Neural progenitor cell (in vitro differentiated cells): ENCODE measurements around the gene B9D1. TPM values are rescaled to one million over a fixed set of nuclear protein-coding genes. Genes with fewer than 3 reads are reported as not detected.

Experiments used
- DNase-seq: peaks from one replicate; pipeline ENCODE4 v3.0.0-alpha.2; 2016; ENCODE audit warnings: low spot score
- H2AFZ ChIP-seq: fragments of 200-600 bp; sonication (generic); replicated peaks from 2 replicates; pipeline ENCODE4 v1.6.1; 2016; ENCODE audit warnings: antibody characterized with exemption
- H3F3A ChIP-seq: fragments of 200-600 bp; sonication (generic); 2 replicates; pipeline ENCODE4 v1.6.1; 2016; ENCODE audit warnings: antibody characterized with exemption, low read depth
- H3K27ac ChIP-seq: fragments of 200-600 bp; sonication (generic); 2 replicates; pipeline ENCODE4 v1.5.1; 2016; ENCODE audit warnings: mild to moderate bottlenecking
- H3K27me3 ChIP-seq: fragments of 200-600 bp; sonication (generic); 2 replicates; pipeline ENCODE4 v1.6.1; 2016; ENCODE audit warnings: mild to moderate bottlenecking, moderate library complexity
- H3K36me3 ChIP-seq: fragments of 200-600 bp; sonication (generic); 2 replicates; pipeline ENCODE4 v1.5.1; 2016
- H3K4me1 ChIP-seq: fragments of 200-600 bp; sonication (generic); 2 replicates; pipeline ENCODE4 v1.6.1; 2016; ENCODE audit warnings: mixed run types
- H3K4me2 ChIP-seq: fragments of 200-600 bp; sonication (generic); 2 replicates; pipeline ENCODE4 v1.6.1; 2016
- H3K4me3 ChIP-seq: fragments of 200-600 bp; sonication (generic); 2 replicates; pipeline ENCODE4 v1.5.1; 2016
- H3K79me2 ChIP-seq: fragments of 200-600 bp; sonication (generic); 2 replicates; pipeline ENCODE4 v1.6.1; 2016; ENCODE audit warnings: low read depth
- H3K9ac ChIP-seq: fragments of 200-600 bp; sonication (generic); 2 replicates; pipeline ENCODE4 v1.6.1; 2016
- H3K9me3 ChIP-seq: fragments of 200-600 bp; sonication (generic); 2 replicates; pipeline ENCODE4 v1.5.1; 2016; ENCODE audit warnings: low read depth
- H4K20me1 ChIP-seq: fragments of 200-600 bp; sonication (generic); 2 replicates; pipeline ENCODE4 v1.6.1; 2016; ENCODE audit warnings: low read depth
- H3K27ac Mint-ChIP-seq: 3 replicates; pipeline ENCODE4 v1.8.0; 2021; ENCODE audit warnings: mixed read lengths
- H3K27me3 Mint-ChIP-seq: 2 replicates; pipeline ENCODE4 v1.8.0; 2022; ENCODE audit warnings: low read depth, mild to moderate bottlenecking, inconsistent platforms, moderate library complexity, mixed read lengths; ENCODE audit not compliant: insufficient read depth
- H3K36me3 Mint-ChIP-seq: 3 replicates; pipeline ENCODE4 v1.8.0; 2021; ENCODE audit warnings: mixed read lengths
- H3K4me1 Mint-ChIP-seq: 3 replicates; pipeline ENCODE4 v1.8.0; 2021; ENCODE audit warnings: mixed read lengths
- H3K4me3 Mint-ChIP-seq: 3 replicates; pipeline ENCODE4 v1.8.0; 2021; ENCODE audit warnings: mild to moderate bottlenecking, moderate library complexity, mixed read lengths
- H3K9me3 Mint-ChIP-seq: 3 replicates; pipeline ENCODE4 v1.8.0; 2020; ENCODE audit warnings: mixed read lengths
- EZH2 ChIP-seq: fragments of 200-600 bp; sonication (generic); IDR thresholded peaks from 2 replicates; pipeline ENCODE4 v1.6.1; 2017; ENCODE audit warnings: antibody characterized with exemption, mild to moderate bottlenecking, moderate library complexity
- EZH2phosphoT487 ChIP-seq: fragments of 200-600 bp; sonication (generic); IDR thresholded peaks from 2 replicates; pipeline ENCODE4 v1.6.1; 2017; ENCODE audit warnings: antibody characterized with exemption
- total RNA-seq: library from RNA; depleted of rRNA; stranded (reverse); fragments of >200 nt; gene quantifications from 2 replicates; pipeline ENCODE4 v1.2.3, GENCODE V29; 2015; ENCODE audit warnings: low replicate concordance
- TF ChIP-seq, protein P1 (sequence below): fragments of 200-600 bp; sonication (generic); IDR thresholded peaks from 2 replicates; pipeline ENCODE4 v1.5.1; 2017; ENCODE audit warnings: antibody characterized with exemption, mild to moderate bottlenecking

B9D1 gene
- total RNA-seq, 1 donor from 2014 or later: 15.1 TPM

DNA sequence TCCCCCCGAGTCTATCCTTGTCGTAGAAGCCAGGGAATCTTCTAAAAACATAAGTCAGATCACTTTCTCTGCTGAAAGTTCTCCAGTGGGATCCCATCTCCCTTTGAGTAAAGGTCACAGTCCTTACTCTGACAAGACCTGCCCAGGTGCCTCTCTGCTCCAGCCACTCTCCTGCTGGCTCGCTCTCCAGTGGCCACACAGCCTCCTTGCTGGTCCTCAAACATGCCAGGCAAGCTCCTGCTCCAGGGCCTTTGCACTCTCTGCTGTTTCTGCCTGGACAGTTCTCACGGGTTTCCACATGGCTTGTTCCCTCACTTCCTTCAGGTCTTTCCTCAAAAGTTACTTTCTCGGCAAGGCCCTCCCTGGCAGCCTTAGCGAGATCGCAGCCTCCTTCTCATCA is 3.4 kb downstream of the B9D1 start:
- H3K36me3 ChIP-seq: no peaks in the 10 kb centered on the region
- no peaks in the 10 kb centered on the region for H3K79me2 ChIP-seq
- H3K9ac ChIP-seq: no peak overlapping the region
- no peak overlapping the region for H3K27ac ChIP-seq
- no peaks in the 10 kb centered on the region for H3K4me1 ChIP-seq
- peaks cover 12% of the 10 kb centered on the region for H3K36me3 Mint-ChIP-seq
- H2AFZ ChIP-seq: no peak overlapping the region
- no peaks in the 10 kb centered on the region for H3K9me3 ChIP-seq
- TF ChIP-seq EZH2phosphoT487 (no peak), EZH2 (no peak)
- TF ChIP-seq, protein P1, sequence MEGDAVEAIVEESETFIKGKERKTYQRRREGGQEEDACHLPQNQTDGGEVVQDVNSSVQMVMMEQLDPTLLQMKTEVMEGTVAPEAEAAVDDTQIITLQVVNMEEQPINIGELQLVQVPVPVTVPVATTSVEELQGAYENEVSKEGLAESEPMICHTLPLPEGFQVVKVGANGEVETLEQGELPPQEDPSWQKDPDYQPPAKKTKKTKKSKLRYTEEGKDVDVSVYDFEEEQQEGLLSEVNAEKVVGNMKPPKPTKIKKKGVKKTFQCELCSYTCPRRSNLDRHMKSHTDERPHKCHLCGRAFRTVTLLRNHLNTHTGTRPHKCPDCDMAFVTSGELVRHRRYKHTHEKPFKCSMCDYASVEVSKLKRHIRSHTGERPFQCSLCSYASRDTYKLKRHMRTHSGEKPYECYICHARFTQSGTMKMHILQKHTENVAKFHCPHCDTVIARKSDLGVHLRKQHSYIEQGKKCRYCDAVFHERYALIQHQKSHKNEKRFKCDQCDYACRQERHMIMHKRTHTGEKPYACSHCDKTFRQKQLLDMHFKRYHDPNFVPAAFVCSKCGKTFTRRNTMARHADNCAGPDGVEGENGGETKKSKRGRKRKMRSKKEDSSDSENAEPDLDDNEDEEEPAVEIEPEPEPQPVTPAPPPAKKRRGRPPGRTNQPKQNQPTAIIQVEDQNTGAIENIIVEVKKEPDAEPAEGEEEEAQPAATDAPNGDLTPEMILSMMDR: no peak
- H3K4me3 ChIP-seq: no peak overlapping the region
- no peaks in the 10 kb centered on the region for H3K27me3 ChIP-seq
- no peaks in the 10 kb centered on the region for H3K9me3 Mint-ChIP-seq
- no peaks in the 10 kb centered on the region for H3F3A ChIP-seq
- no peak overlapping the region for H3K4me2 ChIP-seq
- peaks cover 16% of the 10 kb centered on the region for H3K4me1 Mint-ChIP-seq
- no peak overlapping the region for H3K27ac Mint-ChIP-seq
- H3K4me3 Mint-ChIP-seq: no peak overlapping the region
- peaks cover 2% of the 10 kb centered on the region for H3K27me3 Mint-ChIP-seq
- no peaks in the 10 kb centered on the region for H4K20me1 ChIP-seq
- DNase-seq: no peak

DNA sequence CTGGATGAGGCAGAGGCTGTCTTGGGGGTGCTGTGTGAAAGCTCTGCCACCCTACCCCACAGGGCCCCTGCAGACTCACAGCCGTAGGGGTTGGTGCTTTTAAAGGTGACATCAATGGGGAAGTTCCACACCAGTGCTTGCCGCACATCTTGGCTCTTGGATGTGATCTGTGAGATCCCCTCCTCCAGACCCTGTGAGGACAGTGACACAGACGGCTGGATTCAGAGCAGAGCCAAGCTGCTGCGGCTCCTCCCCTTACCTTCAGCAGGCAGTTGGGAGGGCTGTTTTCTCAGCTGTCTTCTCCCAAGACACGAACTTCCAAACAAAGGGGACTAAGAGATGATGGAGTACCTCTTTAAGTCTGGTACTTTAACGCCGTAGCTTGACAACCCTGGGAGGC is 4.8 kb downstream of the B9D1 start:
- Histone ChIP-seq H3K79me2 (no peaks in the 10 kb centered on the region), H2AFZ (no peak overlapping the region), H3K36me3 (no peaks in the 10 kb centered on the region), H3F3A (no peaks in the 10 kb centered on the region), H3K27ac (no peak overlapping the region), H3K9me3 (no peaks in the 10 kb centered on the region), H4K20me1 (no peaks in the 10 kb centered on the region), H3K4me2 (no peak overlapping the region), H3K4me3 (no peak overlapping the region), H3K9ac (no peak overlapping the region), H3K4me1 (no peaks in the 10 kb centered on the region), H3K27me3 (no peaks in the 10 kb centered on the region)
- DNase-seq: no peak
- Mint-ChIP-seq H3K4me1 (peaks cover 14% of the 10 kb centered on the region), H3K9me3 (no peaks in the 10 kb centered on the region), H3K27ac (no peak overlapping the region), H3K4me3 (no peak overlapping the region), H3K36me3 (peaks cover 15% of the 10 kb centered on the region), H3K27me3 (no peaks in the 10 kb centered on the region)
- no peak for TF ChIP-seq EZH2phosphoT487
- TF ChIP-seq, protein P1: no peak
- TF ChIP-seq EZH2: no peak

DNA sequence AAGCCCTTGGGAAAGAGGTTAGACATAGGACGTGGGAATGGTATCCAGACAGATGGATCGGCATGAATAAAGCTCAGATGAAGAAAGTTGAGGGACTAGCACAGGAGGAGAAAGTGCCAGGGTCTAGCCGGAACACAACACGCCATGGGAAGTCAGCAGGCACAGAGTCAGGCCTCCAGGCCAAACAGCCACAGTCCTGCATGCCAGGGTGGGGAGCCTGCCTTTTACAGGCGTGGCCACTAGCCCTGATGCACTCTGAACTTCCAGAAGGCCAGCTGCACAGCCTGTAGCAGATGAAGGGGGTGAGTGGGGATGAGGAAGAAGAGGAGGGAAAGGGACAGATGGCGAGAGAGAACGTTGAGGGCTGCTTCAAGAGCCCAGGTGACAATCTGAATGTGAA is 5.2 kb downstream of the B9D1 start:
- Histone ChIP-seq H3K4me3 (no peak overlapping the region), H2AFZ (no peak overlapping the region), H3K79me2 (no peaks in the 10 kb centered on the region), H3K27me3 (no peaks in the 10 kb centered on the region), H3K9me3 (no peaks in the 10 kb centered on the region), H3K9ac (no peak overlapping the region), H3K36me3 (no peaks in the 10 kb centered on the region), H4K20me1 (no peaks in the 10 kb centered on the region), H3F3A (no peaks in the 10 kb centered on the region), H3K27ac (no peak overlapping the region), H3K4me2 (no peak overlapping the region), H3K4me1 (no peaks in the 10 kb centered on the region)
- TF ChIP-seq EZH2phosphoT487: no peak
- TF ChIP-seq EZH2: no peak
- TF ChIP-seq, protein P1: no peak
- no peak overlapping the region for H3K4me3 Mint-ChIP-seq
- no peak for DNase-seq
- peaks cover 15% of the 10 kb centered on the region for H3K36me3 Mint-ChIP-seq
- H3K27ac Mint-ChIP-seq: no peak overlapping the region
- H3K27me3 Mint-ChIP-seq: no peaks in the 10 kb centered on the region
- peaks cover 14% of the 10 kb centered on the region for H3K4me1 Mint-ChIP-seq
- no peaks in the 10 kb centered on the region for H3K9me3 Mint-ChIP-seq
